GM18909 (cell line): ENCODE measurements around the gene MFAP4.

Experiments
- ATAC-seq: cut with Tn5 transposase; IDR thresholded peaks from one replicate; pipeline ENCODE4 v1.9.1; 2021; ENCODE audit warnings: mild to moderate bottlenecking; ENCODE audit not compliant: unreplicated experiment, poor library complexity

Gene MFAP4

DNA sequence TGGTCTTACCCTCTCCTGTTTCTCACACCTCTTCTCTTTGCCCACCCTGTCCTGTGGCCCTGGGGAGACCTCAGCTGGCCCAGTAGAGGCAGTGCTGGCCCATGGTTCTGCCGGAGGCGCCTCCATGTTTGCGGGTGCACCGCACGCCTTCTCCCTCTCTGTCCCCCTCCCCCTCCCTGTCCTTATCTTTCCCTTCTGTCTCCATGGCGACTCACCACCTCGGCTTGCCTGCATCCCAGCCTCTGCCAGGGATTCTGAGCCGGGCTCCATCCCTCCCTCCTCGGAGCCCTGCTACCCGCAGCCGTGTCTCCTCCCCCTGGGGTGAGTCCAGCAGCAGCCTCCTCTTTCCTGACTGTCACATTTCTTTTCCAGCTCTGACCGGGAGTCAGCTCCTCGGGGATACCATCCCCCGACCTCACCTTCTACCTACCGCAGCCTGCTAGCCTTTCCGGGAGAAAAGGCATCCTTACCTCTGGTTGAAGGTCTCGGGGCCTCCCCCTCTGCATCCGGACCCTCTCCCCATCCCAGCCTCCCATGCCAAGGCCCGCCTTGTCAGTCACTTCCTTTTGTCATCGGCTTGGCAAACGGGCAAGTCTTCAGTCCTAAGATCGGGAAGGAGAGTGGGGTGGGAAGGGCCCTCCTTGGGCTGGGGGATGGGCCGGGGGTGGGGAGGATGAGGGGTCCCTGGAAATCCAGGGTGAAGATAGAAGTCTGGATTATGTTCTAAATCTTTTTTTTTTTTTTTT is 24.1 kb upstream of the MFAP4 start, which contains the start of gene RNF112:
Gene RNF112, plus strand, starts transcription at position 358 of the 746 bp plus-strand sequence. Its CDS starts 177 bp downstream, at position 535.
- no peak for ATAC-seq

DNA sequence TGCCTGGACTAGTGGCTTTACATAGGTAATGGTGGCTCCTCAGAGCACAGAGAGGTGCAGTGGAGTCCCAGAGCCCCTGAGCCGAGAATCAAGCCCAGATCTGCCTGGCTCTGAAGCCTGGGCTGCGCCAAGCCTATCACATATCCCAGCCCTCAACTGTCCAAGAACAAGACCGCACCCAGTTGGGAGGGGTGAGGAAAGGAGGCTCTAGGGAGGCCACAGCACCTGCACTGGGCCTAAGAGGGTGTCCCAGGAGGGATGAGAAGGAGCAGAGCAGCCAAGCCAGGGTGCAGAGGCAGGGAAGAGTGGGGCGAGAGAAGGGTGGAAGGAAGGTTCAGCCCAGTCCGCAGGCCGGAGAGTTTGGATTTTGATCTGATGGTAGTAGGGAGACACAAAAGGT is 23.1 kb upstream of the MFAP4 start:
- no peak for ATAC-seq

- ATAC-seq: no peak
These were observed 22.5 kb upstream of the MFAP4 start for GRCh38 chr17:19409509-19409908.

DNA sequence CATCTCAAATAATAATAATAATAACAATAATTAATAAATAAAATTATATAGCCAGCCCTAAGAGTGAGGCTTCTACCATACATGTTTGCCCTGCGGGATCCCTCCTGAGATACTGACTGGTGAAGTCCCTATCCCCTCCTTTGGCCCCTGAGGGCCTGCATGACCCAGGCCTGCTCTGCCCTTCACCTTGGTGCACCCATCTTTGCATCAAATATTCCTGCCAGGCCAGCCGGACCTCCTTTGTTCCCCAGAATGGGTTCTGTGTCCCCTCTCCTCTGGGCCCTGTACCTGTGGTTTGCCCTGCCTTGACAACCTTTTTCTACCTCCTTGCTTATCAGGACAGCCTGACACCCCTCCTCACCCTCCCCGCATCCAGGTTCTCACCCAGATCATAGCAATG is 22.1 kb upstream of the MFAP4 start:
- ATAC-seq: no peak

DNA sequence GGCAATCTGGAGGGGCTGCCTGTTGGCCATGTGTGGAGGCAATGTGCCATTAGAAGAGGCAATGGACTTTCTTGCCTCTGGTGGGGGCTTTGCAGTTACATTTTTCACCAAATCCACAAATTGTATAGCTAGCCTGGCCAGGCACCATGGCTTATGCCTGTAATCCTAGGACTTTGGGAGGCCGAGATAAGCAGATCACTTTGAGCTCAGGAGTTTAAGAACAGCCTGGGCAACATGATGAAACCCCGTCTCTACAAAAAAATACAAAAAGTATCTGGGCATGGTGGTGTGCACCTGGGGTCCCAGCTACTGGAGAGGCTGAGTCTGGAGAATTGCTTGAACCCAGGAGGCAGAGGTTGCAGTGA is 21.3 kb upstream of the MFAP4 start:
- no peak for ATAC-seq

DNA sequence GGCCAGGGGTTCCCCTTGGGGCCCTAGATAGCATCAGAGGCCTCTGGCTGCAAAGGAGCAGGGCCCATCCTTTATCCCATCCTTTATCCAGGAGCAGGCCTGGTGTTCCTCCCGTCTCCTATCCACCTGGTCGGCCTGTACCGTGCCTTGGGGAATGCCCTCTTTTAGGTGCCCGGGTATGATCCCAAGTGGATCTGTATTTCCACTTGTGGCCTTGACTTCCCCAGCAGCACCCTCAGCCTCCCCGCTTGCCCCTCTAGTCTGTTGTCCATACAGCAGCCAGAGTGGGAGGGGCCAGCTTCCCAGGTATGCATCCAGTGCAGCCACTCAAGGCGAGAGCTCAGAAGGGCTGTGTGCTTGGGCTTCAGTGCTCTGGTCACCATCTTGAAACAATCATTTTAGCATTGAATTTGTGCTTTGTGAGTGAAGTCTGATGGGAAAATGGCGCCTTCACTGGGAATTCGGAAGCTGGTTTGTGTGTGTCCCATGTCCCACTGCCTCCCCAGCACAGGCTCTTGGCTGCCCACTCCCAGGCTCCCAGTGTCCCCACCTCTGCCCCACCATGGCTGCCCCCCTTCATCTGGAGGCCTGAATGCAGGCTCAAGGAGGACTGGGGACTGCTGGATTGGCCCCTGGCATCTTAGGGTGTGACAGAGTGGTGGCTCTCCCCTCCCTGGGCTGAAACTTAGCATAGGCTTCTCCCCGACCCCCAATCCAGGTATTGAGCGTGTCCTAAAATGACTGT is 20.8 kb upstream of the MFAP4 start:
- no peak for ATAC-seq

GRCh38 chr17:19405114-19405513 is 18.1 kb upstream of the MFAP4 start:
- ATAC-seq: no peak

GRCh38 chr17:19404264-19404663 is 17.3 kb upstream of the MFAP4 start:
- no peak for ATAC-seq

DNA sequence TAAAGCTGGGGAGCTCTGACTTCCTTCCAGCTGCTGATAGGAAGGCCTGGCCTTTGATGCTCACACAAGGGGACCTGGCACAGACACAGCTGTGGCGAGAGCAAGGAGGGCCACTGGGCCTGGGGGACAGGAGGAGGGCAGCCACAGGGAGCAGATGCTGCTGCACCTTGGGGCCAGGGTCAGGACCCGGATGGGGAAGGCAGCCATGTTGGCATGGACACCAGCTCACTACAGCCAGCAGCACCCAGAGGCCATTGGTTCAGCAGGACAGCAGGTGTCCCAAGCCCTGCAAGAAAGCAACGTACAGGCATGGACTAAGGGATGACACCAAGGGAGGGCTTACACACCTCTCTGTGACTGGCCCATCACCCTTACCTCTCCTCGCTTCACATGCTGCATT is 16.0 kb upstream of the MFAP4 start:
- ATAC-seq: no peak

GRCh38 chr17:19402171-19402570 is 15.2 kb upstream of the MFAP4 start:
- ATAC-seq: no peak

GRCh38 chr17:19401321-19402010 is 14.5 kb upstream of the MFAP4 start:
- no peak for ATAC-seq

- no peak for ATAC-seq
These were observed 12.9 kb upstream of the MFAP4 start for GRCh38 chr17:19399750-19400450.

DNA sequence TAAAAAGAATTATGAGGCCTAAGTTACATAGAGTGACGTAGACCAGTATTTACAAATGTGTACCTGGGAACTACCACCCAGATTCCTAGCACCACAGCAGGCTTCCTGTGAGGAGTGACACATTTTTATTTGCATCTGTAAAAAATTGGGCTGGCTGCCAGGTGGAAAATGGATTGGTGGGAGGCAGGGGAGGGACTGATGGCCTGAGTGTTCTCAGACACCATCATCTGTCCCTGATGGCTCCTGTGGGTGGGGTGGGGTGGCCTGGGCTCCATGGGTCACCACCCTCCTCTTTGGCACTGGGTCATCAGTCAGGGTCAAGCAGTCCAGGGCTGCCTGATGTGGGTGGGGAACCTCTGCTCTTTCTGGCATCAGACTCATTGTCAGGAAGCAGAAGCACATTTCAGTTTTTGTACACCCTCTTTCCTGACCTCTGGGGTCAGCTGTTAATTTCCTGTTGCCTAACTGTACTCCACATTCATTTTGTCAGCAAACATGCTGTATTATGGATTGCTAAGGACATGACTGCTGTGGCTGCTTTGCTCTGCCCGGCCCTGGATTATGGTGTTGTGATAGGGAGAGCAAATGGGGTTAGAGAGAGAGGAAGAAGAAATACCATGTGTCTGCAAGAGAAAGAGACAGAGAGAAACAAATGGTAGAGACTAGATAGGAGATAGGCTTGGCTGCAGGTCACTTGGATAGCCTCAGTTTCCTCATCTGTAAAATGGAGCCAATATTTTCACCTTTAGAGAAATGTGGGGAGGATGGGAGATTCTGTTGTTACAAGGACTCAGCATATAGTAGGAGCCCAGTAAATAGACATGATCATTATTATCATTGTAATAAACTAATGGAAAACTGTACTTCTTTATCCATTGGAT is 11.6 kb upstream of the MFAP4 start:
- no peak for ATAC-seq

DNA sequence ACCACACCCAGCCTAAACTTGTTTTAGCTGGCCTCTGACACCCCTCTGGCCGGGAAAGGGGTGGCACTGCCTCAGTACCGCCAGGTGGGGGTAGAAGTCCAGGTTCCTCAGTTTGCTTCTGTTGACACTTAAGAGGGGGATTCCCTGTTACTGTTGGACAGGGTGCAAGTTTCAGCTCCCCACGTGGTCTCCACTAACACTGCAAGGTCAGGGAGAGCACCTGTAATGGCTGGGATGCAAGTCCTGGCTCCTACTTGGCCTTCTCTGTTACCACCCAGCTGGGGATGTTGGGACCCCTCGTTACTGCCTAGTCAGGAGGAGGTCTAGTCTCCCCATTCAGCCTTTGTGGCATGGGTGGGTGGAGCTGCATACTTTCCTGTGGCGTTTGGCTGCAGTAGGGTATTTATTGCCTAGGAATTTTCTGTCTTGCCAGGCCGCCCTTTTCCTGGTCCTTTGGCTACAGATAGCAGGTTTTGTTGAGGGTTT is 10.6 kb upstream of the MFAP4 start:
- no peak for ATAC-seq

GRCh38 chr17:19392303-19392702 is 5.3 kb upstream of the MFAP4 start:
- no peak for ATAC-seq

DNA sequence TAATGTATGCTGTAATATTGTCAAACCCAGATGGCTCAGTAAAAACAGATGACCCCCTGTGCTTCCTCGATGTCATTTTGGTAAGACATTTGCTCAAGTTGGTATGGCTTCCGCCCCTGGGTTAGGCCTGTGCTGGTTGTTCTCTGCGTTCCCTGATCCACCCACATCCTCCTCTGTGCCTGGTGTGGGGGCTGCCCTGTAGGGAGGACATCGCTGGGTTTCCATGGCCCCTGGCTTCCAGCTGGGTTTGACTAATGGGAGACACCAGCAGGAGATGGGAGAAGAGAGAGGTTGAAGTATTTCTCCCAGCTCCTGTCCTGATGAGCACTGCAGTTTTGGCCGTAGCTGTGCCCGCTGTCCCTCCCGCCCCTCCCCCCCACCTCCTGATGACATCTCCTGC is 4.4 kb upstream of the MFAP4 start:
- ATAC-seq: no peak

GRCh38 chr17:19390951-19391350 is 4.0 kb upstream of the MFAP4 start:
- ATAC-seq: no peak

DNA sequence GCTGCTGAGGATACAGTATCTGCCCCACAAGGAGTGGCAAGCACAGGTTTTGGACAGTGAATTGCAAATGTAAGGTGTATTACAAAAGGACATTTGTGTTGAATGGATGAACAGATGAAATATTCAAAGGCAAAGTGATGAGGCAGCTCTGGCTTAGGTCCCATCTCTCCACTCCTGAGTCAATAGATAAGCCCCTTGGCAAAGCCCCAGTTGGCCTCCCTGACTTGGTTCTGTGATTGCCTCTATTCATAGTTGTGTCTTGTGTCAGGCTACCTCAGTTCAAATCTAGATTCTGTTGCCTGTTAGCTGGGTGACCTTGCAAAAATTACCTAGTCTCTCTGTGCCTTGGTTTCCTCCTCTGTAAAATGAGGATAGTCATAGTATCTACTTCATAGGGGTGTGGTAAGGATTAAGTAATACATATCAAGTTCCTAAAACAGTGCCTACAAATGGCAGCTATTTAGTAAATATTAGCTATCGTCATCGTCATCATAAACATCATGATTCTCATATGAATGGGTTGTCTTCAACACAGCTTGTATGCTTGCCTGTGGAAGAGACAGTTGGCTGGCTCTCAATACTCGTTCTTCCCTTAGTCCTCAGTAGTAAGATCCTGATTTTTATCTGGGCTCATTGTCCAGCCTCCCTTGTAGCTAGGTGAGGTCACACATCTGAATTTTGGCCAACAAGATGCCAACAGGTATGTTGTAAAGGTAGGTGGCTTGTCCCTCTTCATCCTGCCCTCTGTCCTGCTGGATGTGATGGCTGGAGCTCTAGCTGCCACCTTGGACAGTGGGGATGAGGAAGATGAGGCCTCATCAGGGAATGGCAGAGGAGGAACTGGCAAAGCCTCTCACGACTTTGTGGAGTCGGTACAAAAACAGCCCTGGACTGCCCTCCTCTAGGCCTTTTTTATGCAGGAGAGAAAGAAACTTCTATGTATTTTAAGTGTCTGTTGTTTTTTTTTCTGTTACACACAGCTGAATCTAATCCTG is 2.1 kb upstream of the MFAP4 start:
- no peak for ATAC-seq
